SK-N-SH treated with all-trans-retinoic acid at 6 μM for 48 hours (cell line): ENCODE measurements around the gene DDX49.
A peak's percentile ranks its signal among the peaks of the same experiment; 100 is the strongest.

ENCODE experiments used
- ATAC-seq: fragments of 200-7000 bp; cut with Tn5 transposase; 3 replicates; pipeline ENCODE4 v1.9.1; 2020; ENCODE audit warnings: mild to moderate bottlenecking, moderate library complexity
- BACH2 ChIP-seq: fragments of 250-450 bp; sonication (Bioruptor Pico); IDR thresholded peaks from 2 replicates; pipeline ENCODE4 v1.9.0; 2021; ENCODE audit warnings: mild to moderate bottlenecking, borderline replicate concordance
- CREB5 ChIP-seq: fragments of 250-450 bp; sonication (Bioruptor Pico); IDR thresholded peaks from 2 replicates; pipeline ENCODE4 v1.5.1; 2020; ENCODE audit warnings: low read depth, mild to moderate bottlenecking, moderate library complexity
- CSRNP3 ChIP-seq: fragments of 250-450 bp; sonication (Bioruptor Pico); IDR thresholded peaks from 2 replicates; pipeline ENCODE4 v1.5.1; 2021; ENCODE audit warnings: mild to moderate bottlenecking, moderate library complexity
- ESRRG ChIP-seq: fragments of 250-450 bp; sonication (Bioruptor Pico); IDR thresholded peaks from 2 replicates; pipeline ENCODE4 v1.6.1; 2021; ENCODE audit warnings: mild to moderate bottlenecking
- OSR1 ChIP-seq: fragments of 250-450 bp; sonication (Bioruptor Pico); IDR thresholded peaks from 2 replicates; pipeline ENCODE4 v1.8.0; 2022; ENCODE audit warnings: moderate library complexity, mild to moderate bottlenecking, inconsistent platforms
- PATZ1 ChIP-seq: fragments of 250-450 bp; sonication (Bioruptor Pico); IDR thresholded peaks from 2 replicates; pipeline ENCODE4 v1.8.0; 2020; ENCODE audit warnings: mild to moderate bottlenecking, moderate library complexity, borderline replicate concordance
- POU6F1 ChIP-seq: fragments of 250-450 bp; sonication (Bioruptor Pico); IDR thresholded peaks from 2 replicates; pipeline ENCODE4 v1.8.0; 2021; ENCODE audit warnings: low read depth, mild to moderate bottlenecking, moderate library complexity, borderline replicate concordance
- RARB ChIP-seq: fragments of 250-450 bp; sonication (Bioruptor Pico); IDR thresholded peaks from 2 replicates; pipeline ENCODE4 v1.8.0; 2021; ENCODE audit warnings: mild to moderate bottlenecking, moderate library complexity
- SNAI2 ChIP-seq: fragments of 250-450 bp; sonication (Bioruptor Pico); IDR thresholded peaks from 2 replicates; pipeline ENCODE4 v1.5.0; 2020; ENCODE audit warnings: mild to moderate bottlenecking, moderate library complexity
- TCF4 ChIP-seq: fragments of 250-450 bp; sonication (Bioruptor Pico); IDR thresholded peaks from 2 replicates; pipeline ENCODE4 v1.8.0; 2021; ENCODE audit warnings: mild to moderate bottlenecking, moderate library complexity, borderline replicate concordance
- TOX ChIP-seq: fragments of 250-450 bp; sonication (Bioruptor Pico); IDR thresholded peaks from 2 replicates; pipeline ENCODE4 v1.8.0; 2021; ENCODE audit warnings: mild to moderate bottlenecking, moderate library complexity, borderline replicate concordance
- TSHZ2 ChIP-seq: fragments of 250-450 bp; sonication (Bioruptor Pico); IDR thresholded peaks from 2 replicates; pipeline ENCODE4 v1.5.0; 2020; ENCODE audit warnings: mild to moderate bottlenecking, moderate library complexity
- ZC3H10 ChIP-seq: fragments of 250-450 bp; sonication (Bioruptor Pico); IDR thresholded peaks from 2 replicates; pipeline ENCODE4 v1.5.1; 2021; ENCODE audit warnings: mild to moderate bottlenecking, moderate library complexity
- ZFP3 ChIP-seq: fragments of 250-450 bp; sonication (Bioruptor Pico); IDR thresholded peaks from 2 replicates; pipeline ENCODE4 v1.5.0; 2020; ENCODE audit warnings: mild to moderate bottlenecking, moderate library complexity
- ZFP30 ChIP-seq: fragments of 450-650 bp; formaldehyde crosslinking; IDR thresholded peaks from 2 replicates; pipeline ENCODE4 v1.5.0; 2022; ENCODE audit warnings: mild to moderate bottlenecking, moderate library complexity
- ZNF565 ChIP-seq: fragments of 450-650 bp; formaldehyde crosslinking; conservative IDR thresholded peaks from 2 replicates; pipeline ENCODE4 v1.5.0; 2020; ENCODE audit warnings: low read depth, mild to moderate bottlenecking, moderate library complexity
- ZNF70 ChIP-seq: fragments of 450-650 bp; formaldehyde crosslinking; IDR thresholded peaks from 2 replicates; pipeline ENCODE4 v1.5.0; 2020; ENCODE audit warnings: mild to moderate bottlenecking, moderate library complexity
- ZNF8 ChIP-seq: fragments of 450-650 bp; formaldehyde crosslinking; IDR thresholded peaks from 2 replicates; pipeline ENCODE4 v1.5.0; 2020; ENCODE audit warnings: mild to moderate bottlenecking, moderate library complexity

The DDX49 gene

GRCh38 chr19:18919086-18919899 is at the start of gene DDX49, which contains the start of gene COPE:
TSS of gene DDX49 (plus strand) at chr19:18919715. CDS start at chr19:18919742, 27 bp downstream.
TSS of gene COPE (minus strand) at chr19:18919387. CDS start at chr19:18919348, 39 bp downstream.
- ATAC-seq = peak; percentile 97
- TF ChIP-seq ZFP3 (0 out of 2 replicates have a peak, but pooled peaks have one; percentile 18), ESRRG (no peak), ZNF565 (CRISPR knock-in tag) (no peak), TSHZ2 (CRISPR knock-in tag) (no peak), ZNF8 (0 out of 2 replicates have a peak, but pooled peaks have one; percentile 10)
- TF ChIP-seq, all 23 proteins: peak for 2

GRCh38 chr19:18869781-18870530 is 49.6 kb upstream of the DDX49 start:
- TF ChIP-seq TCF4 (CRISPR knock-in tag) = no peak
- no peak for TF ChIP-seq PATZ1 (CRISPR knock-in tag)
- TF ChIP-seq ZNF8 = no peak
- TF ChIP-seq ZFP3 = no peak
- TF ChIP-seq TOX (CRISPR knock-in tag) = no peak
- TF ChIP-seq RARB (CRISPR knock-in tag) = no peak
- TF ChIP-seq ZNF70 (CRISPR knock-in tag) = no peak
- no peak for TF ChIP-seq SNAI2 (CRISPR knock-in tag)
- no peak for TF ChIP-seq ZC3H10 (CRISPR knock-in tag)
- TF ChIP-seq BACH2 (CRISPR knock-in tag) = no peak
- no peak for TF ChIP-seq ESRRG
- no peak for TF ChIP-seq ZFP30 (CRISPR knock-in tag)
- TF ChIP-seq POU6F1 (CRISPR knock-in tag) = no peak
- no peak for TF ChIP-seq ZNF565 (CRISPR knock-in tag)
- TF ChIP-seq CSRNP3 (CRISPR knock-in tag) = no peak
- no peak for ATAC-seq

GRCh38 chr19:18870531-18871172 is 48.9 kb upstream of the DDX49 start:
- ATAC-seq = no peak
- TF ChIP-seq ZNF70 (CRISPR knock-in tag) (no peak), OSR1 (no peak), ZC3H10 (CRISPR knock-in tag) (no peak), SNAI2 (CRISPR knock-in tag) (no peak), PATZ1 (CRISPR knock-in tag) (no peak), TSHZ2 (CRISPR knock-in tag) (no peak), ZFP3 (no peak), CREB5 (no peak)
